A549 (cell line): ENCODE results near the gene PKD2. TPM values are rescaled to one million over a fixed set of nuclear protein-coding genes. Genes with fewer than 3 reads are reported as not detected.

Experiments used
- ATAC-seq, 2 experiments: fragments of 200-7000 bp in 1 of 2; fragments of >200 bp in 1 of 2; cut with Nextera tagmentation in 1 of 2; cut with Tn5 transposase in 1 of 2; 3 replicates each; pipeline versions ENCODE4 v1.8.0 to v1.9.1; 2018 to 2020; ENCODE audit warnings: mild to moderate bottlenecking in 1 of 2, moderate library complexity in 1 of 2
- CTCF ChIA-PET: fragments of 300-600 bp; sonication (Branson Sonifier 250); formaldehyde crosslinking; extraction: SDS; loops from one replicate; lab custom pipeline; 2021; ENCODE audit warnings: antibody characterized with exemption, inconsistent platforms; lab: Yijun Ruan, JAX
- POLR2A ChIA-PET: fragments of 350-600 bp; formaldehyde crosslinking; extraction: SDS; loops from one replicate; lab custom pipeline; 2021; ENCODE audit warnings: antibody characterized with exemption, inconsistent platforms; lab: Yijun Ruan, JAX
- DNase-seq, 2 experiments: peaks; one replicate each; pipeline versions ENCODE4 v3.0.0 to v3.0.0-alpha.2; 2011 to 2016; ENCODE audit warnings: low read depth in 1 of 2, low spot score in 1 of 2
- FAIRE-seq: peaks from 2 replicates; lab custom pipeline; 2011; peaks lifted over from hg19 to GRCh38; lab: Jason Lieb, UNC
- H3K27ac ChIP-seq, 2 experiments: fragments of >200 bp; sonication (Bioruptor Twin); formaldehyde crosslinking; 3 replicates each; pipeline ENCODE4 v1.5.1; 2016 to 2017
- H3K4me1 ChIP-seq: fragments of >200 bp; sonication (Bioruptor Twin); formaldehyde crosslinking; 3 replicates; pipeline ENCODE4 v1.6.1; 2016
- H3K4me2 ChIP-seq: fragments of >200 bp; sonication (Bioruptor Twin); formaldehyde crosslinking; 3 replicates; pipeline ENCODE4 v1.6.1; 2016
- H3K4me3 ChIP-seq: fragments of >200 bp; sonication (Bioruptor Twin); formaldehyde crosslinking; 3 replicates; pipeline ENCODE4 v1.5.1; 2016
- H3K9me3 ChIP-seq: fragments of >200 bp; sonication (Bioruptor Twin); formaldehyde crosslinking; 3 replicates; pipeline ENCODE4 v1.6.1; 2016
- ATOH8 ChIP-seq: fragments of 250-450 bp; sonication (Bioruptor Pico); IDR thresholded peaks from 2 replicates; pipeline ENCODE4 v1.5.0; 2020; ENCODE audit warnings: low read depth, mild to moderate bottlenecking, moderate library complexity
- BHLHE40 ChIP-seq: IDR thresholded peaks from 2 replicates; pipeline ENCODE4 v1.6.1; 2012; ENCODE audit warnings: low read depth, low read length, inconsistent platforms
- CBX2 ChIP-seq: fragments of 200-600 bp; sonication (generic); IDR thresholded peaks from 2 replicates; pipeline ENCODE4 v1.6.1; 2016; ENCODE audit warnings: low read depth, mild to moderate bottlenecking, borderline replicate concordance
- CHD4 ChIP-seq: fragments of 200-600 bp; sonication (generic); IDR thresholded peaks from 2 replicates; pipeline ENCODE4 v1.6.1; 2016; ENCODE audit warnings: antibody characterized with exemption, mild to moderate bottlenecking, borderline replicate concordance
- E2F6 ChIP-seq: IDR thresholded peaks from 2 replicates; pipeline ENCODE4 v1.6.1; 2012; ENCODE audit warnings: low read depth, borderline replicate concordance
- EHF ChIP-seq: fragments of 250-450 bp; sonication (Bioruptor Pico); IDR thresholded peaks from 2 replicates; pipeline ENCODE4 v1.5.0; 2020; ENCODE audit warnings: mild to moderate bottlenecking
- EHMT2 ChIP-seq: fragments of 200-600 bp; sonication (generic); IDR thresholded peaks from 2 replicates; pipeline ENCODE4 v1.6.1; 2016; ENCODE audit warnings: antibody characterized with exemption, low read depth, mild to moderate bottlenecking, moderate library complexity
- ELK1 ChIP-seq: fragments of 150-350 bp; IDR thresholded peaks from 2 replicates; pipeline ENCODE4 v1.6.1; 2014; ENCODE audit warnings: low read depth, mild to moderate bottlenecking, low read length
- EP300 ChIP-seq, 2 experiments: fragments of >200 bp; sonication (Bioruptor Twin); formaldehyde crosslinking; IDR thresholded peaks; 2 replicates in 1 of 2; 3 replicates in 1 of 2; pipeline ENCODE4 v1.6.1; 2016 to 2017
- FOSB ChIP-seq: fragments of 250-450 bp; sonication (Bioruptor Pico); IDR thresholded peaks from 2 replicates; pipeline ENCODE4 v1.5.0; 2020; ENCODE audit warnings: mild to moderate bottlenecking, moderate library complexity
- HEYL ChIP-seq: fragments of 250-450 bp; sonication (Bioruptor Pico); IDR thresholded peaks from 2 replicates; pipeline ENCODE4 v1.8.0; 2021; ENCODE audit warnings: mild to moderate bottlenecking, moderate library complexity
- HOXA7 ChIP-seq: fragments of 250-450 bp; sonication (Bioruptor Pico); IDR thresholded peaks from 2 replicates; pipeline ENCODE4 v1.5.0; 2020; ENCODE audit warnings: mild to moderate bottlenecking, moderate library complexity
- HOXB13 ChIP-seq: fragments of 250-450 bp; sonication (Bioruptor Pico); IDR thresholded peaks from 2 replicates; pipeline ENCODE4 v1.5.0; 2020; ENCODE audit warnings: low read depth, mild to moderate bottlenecking, moderate library complexity
- JUNB ChIP-seq: fragments of >200 bp; sonication (Bioruptor Twin); formaldehyde crosslinking; IDR thresholded peaks from 2 replicates; pipeline ENCODE4 v1.6.1; 2016
- MAX ChIP-seq: IDR thresholded peaks from 2 replicates; pipeline ENCODE4 v1.6.1; 2012
- NFE2L2 ChIP-seq: fragments of 150-350 bp; conservative IDR thresholded peaks from 2 replicates; pipeline ENCODE4 v1.6.1; 2014; ENCODE audit warnings: low read length
- POLR2AphosphoS2 ChIP-seq: conservative IDR thresholded peaks from 2 replicates; pipeline ENCODE4 v1.6.1; 2012; ENCODE audit warnings: low read length, improper control_type of control experiment, inconsistent platforms
- RAD21 ChIP-seq, 2 experiments: fragments of >200 bp in 1 of 2; sonication (Bioruptor Twin) in 1 of 2; formaldehyde crosslinking in 1 of 2; IDR thresholded peaks in 1 of 2; conservative IDR thresholded peaks in 1 of 2; 2 replicates in 1 of 2; 3 replicates in 1 of 2; pipeline ENCODE4 v1.6.1; 2012 to 2018; ENCODE audit warnings: inconsistent platforms in 1 of 2
- RARB ChIP-seq: fragments of 250-450 bp; sonication (Bioruptor Pico); IDR thresholded peaks from 2 replicates; pipeline ENCODE4 v1.8.0; 2021; ENCODE audit warnings: mild to moderate bottlenecking, moderate library complexity
- SMC3 ChIP-seq: fragments of >200 bp; sonication (Bioruptor Twin); formaldehyde crosslinking; IDR thresholded peaks from 3 replicates; pipeline ENCODE4 v1.6.1; 2018; ENCODE audit warnings: inconsistent platforms
- SREBF2 ChIP-seq: fragments of 450-650 bp; IDR thresholded peaks from 2 replicates; pipeline ENCODE4 v1.6.1; 2014; ENCODE audit warnings: mild to moderate bottlenecking, moderate library complexity
- WGBS: methylation state at CpG from one replicate; pipeline ENCODE4 v1.1.6; 2017; ENCODE audit errors: missing lambda C conversion rate; 5-methylcytosine and 5-hydroxymethylcytosine counted together
- polyA plus RNA-seq, 4 experiments: library from polyadenylated mRNA; depleted of rRNA in 3 of 4; stranded (reverse); fragments of >200 nt; fragmentation: RNase III in 1 of 4; extraction: RNeasy Plus Mini Kit Qiagen cat#74134 plus additional on column Dnase treatment in 1 of 4; gene quantifications; 2 replicates in 3 of 4; 3 replicates in 1 of 4; pipeline ENCODE4 v1.2.3, GENCODE V29; 2011 to 2017
- TF ChIP-seq, protein P1 (sequence below): fragments of >200 bp; sonication (Bioruptor Twin); formaldehyde crosslinking; IDR thresholded peaks from 3 replicates; pipeline ENCODE4 v1.5.1; 2016

Gene PKD2
- polyA plus RNA-seq, 2 of the 4 experiments (the other 2 are of a cell fraction): 39.4 to 57.6 TPM

DNA sequence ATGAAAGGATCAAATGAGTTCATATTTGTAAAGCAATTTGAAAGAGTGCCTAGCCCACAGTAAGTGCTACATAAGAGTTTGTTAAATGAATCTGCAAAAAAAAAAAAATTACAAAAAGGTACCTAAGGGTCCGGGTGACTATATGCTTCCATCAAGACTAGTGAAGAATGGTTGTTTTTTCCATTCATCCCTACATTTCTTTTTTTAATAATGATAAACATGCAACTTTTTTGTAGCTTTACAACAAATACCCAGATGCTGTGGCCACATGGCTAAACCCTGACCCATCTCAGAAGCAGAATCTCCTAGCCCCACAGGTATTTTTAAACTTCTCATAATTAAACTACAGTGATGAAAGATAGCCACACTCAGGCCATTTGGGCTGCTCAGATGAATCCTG, 27.6 kb upstream of the PKD2 start (continued):
- TF ChIP-seq, protein P1, sequence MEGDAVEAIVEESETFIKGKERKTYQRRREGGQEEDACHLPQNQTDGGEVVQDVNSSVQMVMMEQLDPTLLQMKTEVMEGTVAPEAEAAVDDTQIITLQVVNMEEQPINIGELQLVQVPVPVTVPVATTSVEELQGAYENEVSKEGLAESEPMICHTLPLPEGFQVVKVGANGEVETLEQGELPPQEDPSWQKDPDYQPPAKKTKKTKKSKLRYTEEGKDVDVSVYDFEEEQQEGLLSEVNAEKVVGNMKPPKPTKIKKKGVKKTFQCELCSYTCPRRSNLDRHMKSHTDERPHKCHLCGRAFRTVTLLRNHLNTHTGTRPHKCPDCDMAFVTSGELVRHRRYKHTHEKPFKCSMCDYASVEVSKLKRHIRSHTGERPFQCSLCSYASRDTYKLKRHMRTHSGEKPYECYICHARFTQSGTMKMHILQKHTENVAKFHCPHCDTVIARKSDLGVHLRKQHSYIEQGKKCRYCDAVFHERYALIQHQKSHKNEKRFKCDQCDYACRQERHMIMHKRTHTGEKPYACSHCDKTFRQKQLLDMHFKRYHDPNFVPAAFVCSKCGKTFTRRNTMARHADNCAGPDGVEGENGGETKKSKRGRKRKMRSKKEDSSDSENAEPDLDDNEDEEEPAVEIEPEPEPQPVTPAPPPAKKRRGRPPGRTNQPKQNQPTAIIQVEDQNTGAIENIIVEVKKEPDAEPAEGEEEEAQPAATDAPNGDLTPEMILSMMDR: no peak
- TF ChIP-seq BHLHE40 (no peak), MAX (no peak), NFE2L2 (no peak), HOXA7 (CRISPR knock-in tag) (no peak), CBX2 (no peak), POLR2AphosphoS2 (no peak), EHMT2 (no peak)

GRCh38 chr4:87981486-87981885, 25.9 kb upstream of the PKD2 start:
- no peak overlapping the region for H3K27ac ChIP-seq
- POLR2A ChIA-PET: no interaction called here
- DNase-seq (no peak), ATAC-seq (no peak), FAIRE-seq (no peak)
- H3K4me1 ChIP-seq: peaks cover 22% of the 10 kb centered on the region
- TF ChIP-seq FOSB: no peak
- TF ChIP-seq EHMT2: no peak
- TF ChIP-seq MAX: no peak
- no peak for TF ChIP-seq ELK1
- TF ChIP-seq CHD4: no peak
- TF ChIP-seq E2F6: no peak
- no peak for TF ChIP-seq ATOH8
- no peak for TF ChIP-seq HEYL (CRISPR knock-in tag)
- TF ChIP-seq HOXB13 (CRISPR knock-in tag): no peak
- TF ChIP-seq RAD21 (conservative IDR thresholded peaks at IDR 0.05 in 1 of 2, IDR thresholded peaks at IDR 0.05 in 1 of 2): no peak
- TF ChIP-seq SMC3: no peak
- no peak for TF ChIP-seq EP300 (IDR thresholded peaks at IDR 0.05)
- TF ChIP-seq CBX2: no peak
- no peak for TF ChIP-seq HOXA7 (CRISPR knock-in tag)
- no peak for TF ChIP-seq EHF (CRISPR knock-in tag)
- TF ChIP-seq RARB: no peak
- TF ChIP-seq SREBF2: no peak
- TF ChIP-seq JUNB: no peak
- CTCF ChIA-PET: no interaction called here
- no peak overlapping the region for H3K4me3 ChIP-seq
- H3K4me2 ChIP-seq: no peak overlapping the region
- H3K9me3 ChIP-seq: no peaks in the 10 kb centered on the region
- WGBS: 88% methylated on average over 8 of the region's 8 CpGs
